ENCODE data around the gene MLIP. TPM values are rescaled to one million over a fixed set of nuclear protein-coding genes. Genes with fewer than 3 reads are reported as not detected.

MLIP gene
- total and polyA plus RNA-seq, 2 experiments from 2014 or later: not detected

- WGBS, 2 experiments (ENCODE audit: low coverage in 1 of 2, low lambda C conversion rate in 2 of 2, missing lambda C conversion rate in 2 of 2): 70 to 82% methylated on average over 3 of the region's 3 CpGs
These were observed 28.0 kb upstream of the MLIP start for GRCh38 chr6:54083287-54083686.

GRCh38 chr6:54084231-54084630 lies 27.0 kb upstream of the MLIP start:
- Histone ChIP-seq H2AFZ (no peak overlapping the region), H3K79me2 (ENCODE audit: insufficient read depth) (no peaks in the 10 kb centered on the region), H3K36me3 (ENCODE audit: low read depth) (no peaks in the 10 kb centered on the region), H3K9ac (no peak overlapping the region), H4K20me1 (ENCODE audit: insufficient read depth) (no peaks in the 10 kb centered on the region), H3K4me1 (ENCODE audit: insufficient read depth) (peaks cover 26% of the 10 kb centered on the region), H3K27me3 (replicated peaks; ENCODE audit: insufficient read depth) (no peaks in the 10 kb centered on the region), H3K9me2 (ENCODE audit: insufficient read depth) (no peaks in the 10 kb centered on the region), H3K4me2 (ENCODE audit: unreplicated experiment) (no peak overlapping the region), H3K9me3 (ENCODE audit: low read depth) (no peaks in the 10 kb centered on the region), H3K27ac (no peak overlapping the region), H3F3A (ENCODE audit: insufficient read depth) (peaks cover 9% of the 10 kb centered on the region), H3K4me3 (no peak overlapping the region)
- no peak for TF ChIP-seq EZH2phosphoT487 (IDR thresholded peaks at IDR 0.05; ENCODE audit: insufficient read depth, low read depth)
- no peak for TF ChIP-seq EZH2 (IDR thresholded peaks at IDR 0.05; ENCODE audit: insufficient read depth, poor library complexity, severe bottlenecking)
- in situ Hi-C loops (cut with MboI): no loop called here
- WGBS, 2 experiments (ENCODE audit: low coverage in 1 of 2, low lambda C conversion rate in 2 of 2, missing lambda C conversion rate in 2 of 2): 58 to 62% methylated on average over 2 of the region's 2 CpGs
- no peak for DNase-seq

More at GRCh38 chr6:54083287-54083686, 28.0 kb upstream of the MLIP start:
- Histone ChIP-seq H4K20me1 (ENCODE audit: insufficient read depth) (no peaks in the 10 kb centered on the region), H3K4me1 (ENCODE audit: insufficient read depth) (peaks cover 26% of the 10 kb centered on the region), H3K36me3 (ENCODE audit: low read depth) (no peaks in the 10 kb centered on the region), H3K9me3 (ENCODE audit: low read depth) (no peaks in the 10 kb centered on the region), H2AFZ (no peak overlapping the region), H3K79me2 (ENCODE audit: insufficient read depth) (no peaks in the 10 kb centered on the region), H3K9me2 (ENCODE audit: insufficient read depth) (no peaks in the 10 kb centered on the region), H3K4me2 (ENCODE audit: unreplicated experiment) (no peak overlapping the region), H3K9ac (no peak overlapping the region), H3K4me3 (no peak overlapping the region), H3K27me3 (replicated peaks; ENCODE audit: insufficient read depth) (no peaks in the 10 kb centered on the region), H3F3A (ENCODE audit: insufficient read depth) (peaks cover 9% of the 10 kb centered on the region), H3K27ac (no peak overlapping the region)
- DNase-seq: no peak
- in situ Hi-C loops (cut with MboI): no loop called here
- TF ChIP-seq EZH2 (IDR thresholded peaks at IDR 0.05; ENCODE audit: insufficient read depth, poor library complexity, severe bottlenecking) (no peak), EZH2phosphoT487 (IDR thresholded peaks at IDR 0.05; ENCODE audit: insufficient read depth, low read depth) (no peak)

DNA sequence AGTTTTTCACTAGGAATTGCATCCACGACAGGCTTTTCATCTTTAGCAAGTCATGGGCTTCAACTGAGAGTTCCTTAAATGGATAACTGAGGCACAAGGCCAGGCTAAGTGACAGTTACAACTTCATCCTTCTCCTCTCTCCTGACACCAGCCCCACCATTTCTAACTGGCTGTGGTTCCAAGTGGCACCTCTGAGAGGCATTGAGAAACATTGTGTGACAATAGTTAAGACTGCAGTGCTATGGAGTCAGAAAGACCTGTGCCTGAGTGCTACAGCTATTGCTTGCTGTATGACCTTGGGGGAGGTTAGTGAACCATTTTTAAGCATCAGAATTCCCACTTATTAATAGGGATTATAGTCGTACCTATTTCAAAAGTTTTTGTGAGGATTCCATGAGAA lies 26.2 kb upstream of the MLIP start:
- 32 to 39% methylated on average over 2 of the region's 2 CpGs for WGBS, 2 experiments (ENCODE audit: low coverage in 1 of 2, low lambda C conversion rate in 2 of 2, missing lambda C conversion rate in 2 of 2)
- H3K9me2 ChIP-seq (ENCODE audit: insufficient read depth): no peaks in the 10 kb centered on the region
- in situ Hi-C loops (cut with MboI): no loop called here
- DNase-seq: no peak
- no peaks in the 10 kb centered on the region for H4K20me1 ChIP-seq (ENCODE audit: insufficient read depth)
- no peaks in the 10 kb centered on the region for H3K9me3 ChIP-seq (ENCODE audit: low read depth)
- no peak for TF ChIP-seq EZH2 (IDR thresholded peaks at IDR 0.05; ENCODE audit: insufficient read depth, poor library complexity, severe bottlenecking)
- TF ChIP-seq EZH2phosphoT487 (IDR thresholded peaks at IDR 0.05; ENCODE audit: insufficient read depth, low read depth): no peak
- H3K36me3 ChIP-seq (ENCODE audit: low read depth): no peaks in the 10 kb centered on the region
- H3K4me2 ChIP-seq (ENCODE audit: unreplicated experiment): no peak overlapping the region
- H3K9ac ChIP-seq: no peak overlapping the region
- no peak overlapping the region for H3K4me3 ChIP-seq
- H3K79me2 ChIP-seq (ENCODE audit: insufficient read depth): no peaks in the 10 kb centered on the region
- 0 out of 2 replicates have a peak overlapping the region, but pooled peaks have one; percentile 18 for H2AFZ ChIP-seq
- H3F3A ChIP-seq (ENCODE audit: insufficient read depth): peaks cover 9% of the 10 kb centered on the region
- H3K4me1 ChIP-seq (ENCODE audit: insufficient read depth): peaks cover 26% of the 10 kb centered on the region
- peak overlapping the region; percentile 73 for H3K27ac ChIP-seq
- no peaks in the 10 kb centered on the region for H3K27me3 ChIP-seq (replicated peaks; ENCODE audit: insufficient read depth)

DNA sequence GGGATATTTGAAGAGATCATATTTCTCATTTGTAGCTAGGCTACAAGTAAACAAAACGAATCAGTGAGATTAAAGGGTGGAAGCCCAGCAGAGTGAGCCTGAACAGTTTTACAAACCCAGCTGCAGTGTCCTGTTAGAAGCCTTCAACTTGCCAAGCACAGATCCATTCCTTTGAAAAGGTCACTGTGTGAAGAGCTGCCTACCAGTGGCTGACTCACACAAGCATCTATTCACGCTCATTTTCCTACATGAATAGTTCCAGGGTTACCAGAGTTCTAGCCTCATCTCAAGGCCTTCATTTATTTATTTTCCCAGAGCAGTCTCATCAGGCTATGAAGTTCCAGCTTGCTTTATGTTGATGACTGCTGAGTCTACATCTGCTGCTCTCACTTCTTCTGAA lies 25.7 kb upstream of the MLIP start:
- Histone ChIP-seq H3K9ac (peak overlapping the region; percentile 1; the same call in 1 of the 2 replicates), H3K27me3 (replicated peaks; ENCODE audit: insufficient read depth) (no peaks in the 10 kb centered on the region), H3K9me2 (ENCODE audit: insufficient read depth) (no peaks in the 10 kb centered on the region), H3K79me2 (ENCODE audit: insufficient read depth) (no peaks in the 10 kb centered on the region), H3F3A (ENCODE audit: insufficient read depth) (peaks cover 9% of the 10 kb centered on the region), H2AFZ (peak overlapping the region; percentile 18; the same call in 1 of the 2 replicates), H3K4me2 (ENCODE audit: unreplicated experiment) (peak overlapping the region; percentile 32), H3K36me3 (ENCODE audit: low read depth) (no peaks in the 10 kb centered on the region), H3K27ac (peak overlapping the region; percentile 73), H3K4me1 (ENCODE audit: insufficient read depth) (peaks cover 26% of the 10 kb centered on the region), H4K20me1 (ENCODE audit: insufficient read depth) (no peaks in the 10 kb centered on the region), H3K4me3 (no peak overlapping the region), H3K9me3 (ENCODE audit: low read depth) (no peaks in the 10 kb centered on the region)
- DNase-seq: peak; percentile 84
- 8 to 11% methylated on average over 2 of the region's 2 CpGs for WGBS, 2 experiments (ENCODE audit: low coverage in 1 of 2, low lambda C conversion rate in 2 of 2, missing lambda C conversion rate in 2 of 2)
- in situ Hi-C loops (cut with MboI): no loop called here
- no peak for TF ChIP-seq EZH2 (IDR thresholded peaks at IDR 0.05; ENCODE audit: insufficient read depth, poor library complexity, severe bottlenecking)
- no peak for TF ChIP-seq EZH2phosphoT487 (IDR thresholded peaks at IDR 0.05; ENCODE audit: insufficient read depth, low read depth)

- no peaks in the 10 kb centered on the region for H3K36me3 ChIP-seq (ENCODE audit: low read depth)
- no peaks in the 10 kb centered on the region for H4K20me1 ChIP-seq (ENCODE audit: insufficient read depth)
- 0 out of 2 replicates have a peak overlapping the region, but pooled peaks have one; percentile 18 for H2AFZ ChIP-seq
- no peak overlapping the region for H3K9ac ChIP-seq
- H3K27ac ChIP-seq: peak overlapping the region; percentile 73
- H3K4me3 ChIP-seq: no peak overlapping the region
- H3K27me3 ChIP-seq (replicated peaks; ENCODE audit: insufficient read depth): no peaks in the 10 kb centered on the region
- in situ Hi-C loops (cut with MboI): no loop called here
- no peaks in the 10 kb centered on the region for H3K9me2 ChIP-seq (ENCODE audit: insufficient read depth)
- peak; percentile 40 for DNase-seq
- no peaks in the 10 kb centered on the region for H3K79me2 ChIP-seq (ENCODE audit: insufficient read depth)
- H3F3A ChIP-seq (ENCODE audit: insufficient read depth): peaks cover 9% of the 10 kb centered on the region
- TF ChIP-seq EZH2 (IDR thresholded peaks at IDR 0.05; ENCODE audit: insufficient read depth, poor library complexity, severe bottlenecking) (no peak), EZH2phosphoT487 (IDR thresholded peaks at IDR 0.05; ENCODE audit: insufficient read depth, low read depth) (no peak)
- WGBS, 2 experiments (ENCODE audit: low coverage in 1 of 2, low lambda C conversion rate in 2 of 2, missing lambda C conversion rate in 2 of 2): 5 to 13% methylated on average over 1 of the region's 1 CpG
- H3K4me2 ChIP-seq (ENCODE audit: unreplicated experiment): no peak overlapping the region
- H3K9me3 ChIP-seq (ENCODE audit: low read depth): no peaks in the 10 kb centered on the region
- H3K4me1 ChIP-seq (ENCODE audit: insufficient read depth): peaks cover 26% of the 10 kb centered on the region
These were observed 24.8 kb upstream of the MLIP start for GRCh38 chr6:54086439-54086838.
